GM12874 (cell line): Measurements from ENCODE around the gene PDE1C.

Experiments used
- TF ChIP-seq, protein P1 (sequence below): IDR thresholded peaks from 2 replicates; pipeline ENCODE4 v1.5.1; 2011; ENCODE audit warnings: low read depth, mild to moderate bottlenecking, control low read depth, low read length, moderate library complexity; ENCODE audit not compliant: insufficient read depth

PDE1C gene

DNA sequence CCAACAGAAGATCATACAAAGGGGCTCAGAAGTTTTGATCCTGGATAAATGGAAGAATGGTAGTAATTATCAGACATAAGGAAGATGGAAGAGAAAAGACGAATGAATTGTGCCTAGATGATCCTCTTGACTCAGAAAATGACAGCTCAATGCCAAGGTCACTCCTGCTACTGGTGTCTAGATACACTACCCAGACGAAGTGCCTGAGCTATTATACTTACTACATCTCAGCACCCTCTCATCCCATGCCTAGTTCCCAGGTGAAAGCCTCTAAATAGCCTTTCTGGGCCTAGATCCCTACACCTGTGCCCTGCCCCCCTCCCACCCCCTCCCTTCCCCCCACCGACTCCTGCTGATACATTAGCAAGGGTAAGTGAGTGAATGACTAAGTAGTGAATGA is 25.5 kb downstream of the PDE1C start:
- TF ChIP-seq, protein P1, sequence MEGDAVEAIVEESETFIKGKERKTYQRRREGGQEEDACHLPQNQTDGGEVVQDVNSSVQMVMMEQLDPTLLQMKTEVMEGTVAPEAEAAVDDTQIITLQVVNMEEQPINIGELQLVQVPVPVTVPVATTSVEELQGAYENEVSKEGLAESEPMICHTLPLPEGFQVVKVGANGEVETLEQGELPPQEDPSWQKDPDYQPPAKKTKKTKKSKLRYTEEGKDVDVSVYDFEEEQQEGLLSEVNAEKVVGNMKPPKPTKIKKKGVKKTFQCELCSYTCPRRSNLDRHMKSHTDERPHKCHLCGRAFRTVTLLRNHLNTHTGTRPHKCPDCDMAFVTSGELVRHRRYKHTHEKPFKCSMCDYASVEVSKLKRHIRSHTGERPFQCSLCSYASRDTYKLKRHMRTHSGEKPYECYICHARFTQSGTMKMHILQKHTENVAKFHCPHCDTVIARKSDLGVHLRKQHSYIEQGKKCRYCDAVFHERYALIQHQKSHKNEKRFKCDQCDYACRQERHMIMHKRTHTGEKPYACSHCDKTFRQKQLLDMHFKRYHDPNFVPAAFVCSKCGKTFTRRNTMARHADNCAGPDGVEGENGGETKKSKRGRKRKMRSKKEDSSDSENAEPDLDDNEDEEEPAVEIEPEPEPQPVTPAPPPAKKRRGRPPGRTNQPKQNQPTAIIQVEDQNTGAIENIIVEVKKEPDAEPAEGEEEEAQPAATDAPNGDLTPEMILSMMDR, result no peak

DNA sequence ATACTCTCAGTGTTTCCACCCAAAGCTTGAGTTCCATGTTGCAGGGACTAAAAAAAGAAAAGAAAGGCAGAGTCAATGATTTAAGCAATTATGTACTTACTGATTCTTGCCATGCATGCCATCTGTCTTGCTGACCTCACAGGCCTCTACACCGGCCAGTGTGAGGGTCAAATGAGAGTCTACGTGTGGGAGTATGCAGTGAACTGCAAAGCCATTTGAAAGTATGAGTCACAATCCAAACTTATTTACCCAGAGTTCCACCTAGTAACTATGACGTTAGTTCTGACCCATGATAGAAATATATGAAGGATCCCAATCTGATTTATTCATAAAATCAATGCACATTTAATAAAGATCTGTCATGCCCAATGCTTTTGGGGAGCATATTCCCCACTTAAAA is 26.5 kb downstream of the PDE1C start:
- TF ChIP-seq, protein P1, result no peak

DNA sequence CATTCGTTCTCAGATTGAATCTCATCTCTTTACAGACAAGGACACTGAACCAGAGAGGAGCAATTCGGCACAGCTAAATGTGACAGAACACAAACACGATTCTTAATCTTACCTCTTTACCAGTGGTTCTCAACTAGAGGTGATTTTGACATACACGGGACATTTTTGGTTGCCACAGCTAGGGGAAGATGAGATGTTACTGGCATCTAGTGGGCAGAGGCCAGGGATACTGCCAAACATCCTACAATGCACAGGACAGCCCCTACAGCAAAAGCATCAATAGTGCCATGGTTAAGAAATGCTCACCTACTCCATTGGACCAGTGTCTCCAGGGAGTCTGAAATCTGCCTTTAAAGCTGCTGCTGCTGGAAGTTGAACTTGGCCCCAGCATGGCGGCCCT is 27.3 kb downstream of the PDE1C start:
- TF ChIP-seq, protein P1, result 0 out of 2 replicates have a peak, but pooled peaks have one; percentile 3

DNA sequence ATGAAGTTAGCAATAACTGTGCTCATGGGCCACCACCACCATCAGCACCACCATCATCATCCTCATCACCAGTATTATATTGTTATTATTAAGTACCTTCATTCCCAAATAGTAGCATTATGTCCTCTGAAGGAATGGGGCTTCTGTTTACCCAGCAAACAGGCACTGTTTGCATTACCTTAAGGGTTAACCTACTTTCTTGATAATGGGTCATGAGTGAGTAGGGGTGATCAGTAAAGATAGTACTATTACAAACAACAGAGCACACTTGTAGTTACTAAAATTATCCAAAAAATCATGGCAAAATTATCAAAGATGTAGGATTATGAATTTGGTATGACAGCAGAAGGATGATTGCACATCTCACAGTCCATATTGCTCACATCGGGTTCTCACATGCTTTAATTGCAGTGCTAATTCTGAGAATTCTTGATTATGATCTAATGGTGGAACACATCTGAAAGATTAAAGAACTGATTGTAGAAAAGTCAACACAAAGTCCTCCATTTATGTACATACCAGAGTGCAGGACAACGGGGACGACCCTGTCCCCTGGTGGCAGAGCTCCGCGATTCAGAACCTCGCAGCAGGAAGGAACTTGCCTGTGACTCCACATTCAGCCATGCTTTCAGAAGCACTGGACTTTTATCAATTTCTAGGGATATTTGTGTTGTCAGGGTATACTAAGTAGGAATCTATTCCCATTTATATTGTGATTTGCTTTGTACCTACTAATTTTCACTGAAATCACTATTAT is 31.0 kb downstream of the PDE1C start:
- TF ChIP-seq, protein P1, result no peak

DNA sequence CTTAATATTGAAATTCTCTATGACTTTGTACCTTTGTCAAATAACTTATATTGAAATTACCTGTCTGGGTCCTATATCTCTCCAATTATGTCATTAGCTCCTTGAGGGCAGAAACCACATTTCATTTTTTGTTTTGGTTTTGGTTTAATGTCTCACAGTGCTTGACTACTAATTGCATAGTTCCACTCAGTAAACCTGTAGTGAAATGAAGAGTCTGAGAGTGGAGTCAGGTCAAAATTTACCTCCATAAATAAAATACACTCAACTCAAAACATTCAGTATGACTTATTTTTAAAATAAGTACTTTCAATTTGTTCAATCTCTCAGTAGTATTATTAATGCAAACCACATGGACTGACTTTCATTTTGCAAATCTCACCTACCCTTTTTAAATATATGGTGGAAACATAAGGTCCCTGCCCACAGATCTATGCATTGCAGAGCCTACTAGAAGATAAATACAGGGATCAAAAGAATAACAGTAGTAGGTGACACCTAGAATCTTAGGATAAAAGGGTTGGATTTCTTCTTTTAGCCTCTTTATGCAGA is 32.5 kb downstream of the PDE1C start:
- TF ChIP-seq, protein P1, result no peak

DNA sequence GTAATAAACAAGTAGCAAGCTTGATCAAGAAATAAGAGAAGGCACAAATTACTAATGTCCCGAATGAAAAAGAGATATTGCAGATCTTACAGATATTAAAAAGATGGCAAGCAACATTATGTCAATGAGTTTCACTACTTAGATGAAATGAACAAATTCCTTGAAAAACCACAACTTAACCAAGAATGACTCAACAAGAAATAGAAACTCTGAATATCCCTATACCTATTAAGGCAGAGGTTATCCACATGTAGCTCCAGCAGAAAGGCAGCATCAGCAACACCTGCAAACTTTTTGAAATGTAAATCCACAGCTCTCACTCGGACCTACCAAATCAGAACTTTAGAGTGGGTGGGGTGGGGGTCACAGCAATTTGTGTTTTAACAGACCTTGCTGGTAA is 33.6 kb downstream of the PDE1C start:
- TF ChIP-seq, protein P1, result no peak

DNA sequence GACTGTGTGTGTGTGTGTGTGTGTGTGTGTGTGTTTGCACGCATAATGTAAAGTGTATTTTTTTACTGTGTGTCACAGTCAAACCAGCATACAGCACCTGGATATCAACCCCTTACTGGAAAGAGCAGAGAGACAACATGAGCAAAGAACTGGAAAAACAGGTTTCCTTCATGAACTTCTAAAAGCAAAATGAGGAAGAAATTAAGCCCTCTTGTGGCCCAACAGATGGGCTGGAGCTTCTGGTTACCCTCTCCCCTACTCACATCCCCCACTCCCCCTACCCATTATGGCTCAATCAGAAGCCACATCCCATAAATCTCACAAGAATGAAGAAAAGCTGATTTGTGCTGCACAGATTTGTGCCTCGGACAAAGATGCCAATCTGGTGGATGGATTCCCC is 36.2 kb downstream of the PDE1C start:
- TF ChIP-seq, protein P1, result no peak
